NB4 (cell line): ENCODE results near the gene THAP7.
"Not testable (repeated sequence)": the region's sequence is repeated elsewhere in the genome, so short reads cannot be mapped to it uniquely, and the experiment has no call there.

Experiments
- DNase-seq: peaks from one replicate; pipeline ENCODE4 v3.0.0; 2010; ENCODE audit warnings: low read depth
- H3K4me3 ChIP-seq: one replicate; pipeline ENCODE4 v1.5.1; 2011; ENCODE audit warnings: mild to moderate bottlenecking, low read depth, low read length, moderate library complexity
- CTCF ChIP-seq: IDR thresholded peaks from one replicate; pipeline ENCODE4 v1.5.1; 2012; ENCODE audit warnings: low read depth, low read length
- MAX ChIP-seq: IDR thresholded peaks from 2 replicates; pipeline ENCODE4 v1.6.1; 2011; ENCODE audit warnings: low read depth, low read length
- MYC ChIP-seq: IDR thresholded peaks from 2 replicates; pipeline ENCODE4 v1.6.1; 2011; ENCODE audit warnings: low read depth, low read length
- POLR2A ChIP-seq: IDR thresholded peaks from 2 replicates; pipeline ENCODE4 v1.6.1; 2011; ENCODE audit warnings: mild to moderate bottlenecking; ENCODE audit not compliant: insufficient read length; ENCODE audit errors: extremely low read depth

THAP7 gene

GRCh38 chr22:20976291-20976877 is 25.5 kb downstream of the THAP7 start:
- no peak for DNase-seq
- TF ChIP-seq POLR2A (no peak), MYC (no peak), MAX (no peak), CTCF (no peak)
- H3K4me3 ChIP-seq, result no peak overlapping the region

GRCh38 chr22:20975541-20976290 is 26.2 kb downstream of the THAP7 start:
- no peak for TF ChIP-seq POLR2A
- no peak for TF ChIP-seq MAX
- no peak for TF ChIP-seq CTCF
- TF ChIP-seq MYC, result no peak
- no peak overlapping the region for H3K4me3 ChIP-seq
- DNase-seq, result no peak

GRCh38 chr22:20974336-20974955 is 27.5 kb downstream of the THAP7 start:
- DNase-seq, result no peak
- TF ChIP-seq POLR2A, result no peak
- TF ChIP-seq CTCF, result no peak
- no peak for TF ChIP-seq MYC
- no peak for TF ChIP-seq MAX
- no peak overlapping the region for H3K4me3 ChIP-seq

- no peak overlapping the region for H3K4me3 ChIP-seq
- DNase-seq, result no peak
- no peak for TF ChIP-seq MAX
- no peak for TF ChIP-seq MYC
- TF ChIP-seq CTCF, result no peak
- no peak for TF ChIP-seq POLR2A
Measured at GRCh38 chr22:20973634-20974286, 28.2 kb downstream of the THAP7 start.

GRCh38 chr22:20972933-20973577 is 28.9 kb downstream of the THAP7 start:
- no peak for DNase-seq
- H3K4me3 ChIP-seq, result no peak overlapping the region
- TF ChIP-seq MYC, result no peak

- not testable (repeated sequence) for DNase-seq
Measured at GRCh38 chr22:20972014-20972694, 29.8 kb downstream of the THAP7 start.

More at GRCh38 chr22:20972014-20972694, 29.8 kb downstream of the THAP7 start:
- H3K4me3 ChIP-seq, result not testable (repeated sequence)
